Mesothelial cell of epicardium (in vitro differentiated cells): ENCODE results near the gene HHAT. TPM values are rescaled to one million over a fixed set of nuclear protein-coding genes. Genes with fewer than 3 reads are reported as not detected.

Source experiments
- DNase-seq, 2 experiments: peaks; one replicate each; pipeline ENCODE4 v3.0.0; 2021; ENCODE audit warnings: low spot score in 2 of 2; ENCODE audit not compliant: unreplicated experiment in 2 of 2
- H3K27ac Mint-ChIP-seq: 2 replicates; pipeline ENCODE4 v1.8.0; 2021; ENCODE audit warnings: mixed read lengths
- H3K27me3 Mint-ChIP-seq: 2 replicates; pipeline ENCODE4 v1.8.0; 2021; ENCODE audit warnings: low read depth, mixed read lengths
- H3K36me3 Mint-ChIP-seq: 2 replicates; pipeline ENCODE4 v1.8.0; 2021; ENCODE audit warnings: mixed read lengths
- H3K4me1 Mint-ChIP-seq: 2 replicates; pipeline ENCODE4 v1.8.0; 2021; ENCODE audit warnings: mixed read lengths
- H3K4me3 Mint-ChIP-seq: 2 replicates; pipeline ENCODE4 v1.8.0; 2021; ENCODE audit warnings: mild to moderate bottlenecking, moderate library complexity, mixed read lengths
- H3K9me3 Mint-ChIP-seq: 2 replicates; pipeline ENCODE4 v1.8.0; 2021; ENCODE audit warnings: mixed read lengths
- total RNA-seq: library from RNA; stranded (reverse); gene quantifications from 3 replicates; pipeline ENCODE4 v1.2.1, GENCODE V29; 2021
- TF ChIP-seq, protein P1 (sequence below): fragments of 200-600 bp; sonication (generic); IDR thresholded peaks from one replicate; pipeline ENCODE4 v1.5.0; 2021; ENCODE audit warnings: antibody characterized with exemption; ENCODE audit not compliant: unreplicated experiment

HHAT gene
- total RNA-seq, 1 donor from 2014 or later, result 19.2 TPM

DNA sequence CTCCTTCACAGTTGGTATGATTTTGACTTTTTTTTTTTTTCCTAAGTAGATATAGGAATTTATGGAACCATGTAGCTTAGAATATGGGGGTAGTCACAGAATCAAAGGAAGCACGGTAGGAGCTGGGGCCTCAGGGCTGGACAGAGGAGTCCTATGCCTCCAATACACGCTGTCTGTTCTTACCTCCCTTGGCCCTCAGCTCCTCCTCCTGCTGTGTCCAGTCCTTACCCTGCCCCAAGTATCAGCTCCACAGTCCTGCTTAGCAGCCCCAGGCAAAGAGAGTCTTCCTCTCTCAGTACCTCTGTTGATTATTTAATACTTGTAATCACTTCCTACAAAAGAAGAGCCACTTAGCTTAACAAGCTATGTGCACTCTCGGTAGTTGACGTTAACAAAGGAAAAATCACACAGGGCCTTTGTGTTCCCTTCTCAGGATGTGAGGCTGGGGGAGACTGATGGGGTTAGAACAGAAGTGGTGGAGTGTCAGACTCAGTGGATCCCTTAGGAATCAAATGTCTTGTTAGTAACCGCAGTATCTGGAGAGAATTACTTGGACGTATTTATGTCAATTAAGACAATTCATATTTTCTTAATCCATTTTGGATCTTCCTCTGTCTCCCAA is 292.3 kb downstream of the HHAT start:
- Mint-ChIP-seq H3K4me3 (no peak overlapping the region), H3K9me3 (no peaks in the 10 kb centered on the region), H3K36me3 (no peaks in the 10 kb centered on the region), H3K4me1 (no peaks in the 10 kb centered on the region), H3K27ac (no peak overlapping the region), H3K27me3 (no peaks in the 10 kb centered on the region)
- TF ChIP-seq, protein P1, sequence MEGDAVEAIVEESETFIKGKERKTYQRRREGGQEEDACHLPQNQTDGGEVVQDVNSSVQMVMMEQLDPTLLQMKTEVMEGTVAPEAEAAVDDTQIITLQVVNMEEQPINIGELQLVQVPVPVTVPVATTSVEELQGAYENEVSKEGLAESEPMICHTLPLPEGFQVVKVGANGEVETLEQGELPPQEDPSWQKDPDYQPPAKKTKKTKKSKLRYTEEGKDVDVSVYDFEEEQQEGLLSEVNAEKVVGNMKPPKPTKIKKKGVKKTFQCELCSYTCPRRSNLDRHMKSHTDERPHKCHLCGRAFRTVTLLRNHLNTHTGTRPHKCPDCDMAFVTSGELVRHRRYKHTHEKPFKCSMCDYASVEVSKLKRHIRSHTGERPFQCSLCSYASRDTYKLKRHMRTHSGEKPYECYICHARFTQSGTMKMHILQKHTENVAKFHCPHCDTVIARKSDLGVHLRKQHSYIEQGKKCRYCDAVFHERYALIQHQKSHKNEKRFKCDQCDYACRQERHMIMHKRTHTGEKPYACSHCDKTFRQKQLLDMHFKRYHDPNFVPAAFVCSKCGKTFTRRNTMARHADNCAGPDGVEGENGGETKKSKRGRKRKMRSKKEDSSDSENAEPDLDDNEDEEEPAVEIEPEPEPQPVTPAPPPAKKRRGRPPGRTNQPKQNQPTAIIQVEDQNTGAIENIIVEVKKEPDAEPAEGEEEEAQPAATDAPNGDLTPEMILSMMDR, result no peak
- DNase-seq, result no peak

DNA sequence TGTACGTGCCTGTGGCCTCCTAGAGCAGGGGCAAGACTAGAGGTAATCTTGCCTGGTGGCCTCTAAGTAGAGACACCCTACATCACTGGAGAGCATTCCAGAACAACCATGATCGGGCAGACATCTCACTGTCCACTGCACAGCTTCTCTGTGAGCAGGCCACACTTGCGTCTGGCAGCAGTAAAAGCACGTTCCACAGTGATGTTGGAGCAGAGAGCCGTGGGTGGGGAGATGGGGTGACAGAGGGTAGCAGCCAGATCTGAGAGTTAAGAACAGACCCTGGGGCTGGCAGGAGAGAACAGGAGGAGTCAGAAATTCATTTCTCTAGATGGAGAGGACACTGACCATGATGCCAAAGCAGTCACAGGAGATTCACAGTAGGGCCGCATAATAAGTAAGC is 293.0 kb downstream of the HHAT start:
- Mint-ChIP-seq H3K4me3 (no peak overlapping the region), H3K27me3 (no peaks in the 10 kb centered on the region), H3K27ac (no peak overlapping the region), H3K36me3 (no peaks in the 10 kb centered on the region), H3K9me3 (no peaks in the 10 kb centered on the region), H3K4me1 (no peaks in the 10 kb centered on the region)
- no peak for DNase-seq
- TF ChIP-seq, protein P1, result no peak

- TF ChIP-seq, protein P1, result no peak
- Mint-ChIP-seq H3K4me3 (no peak overlapping the region), H3K36me3 (no peaks in the 10 kb centered on the region), H3K4me1 (peaks cover 5% of the 10 kb centered on the region), H3K9me3 (no peaks in the 10 kb centered on the region), H3K27ac (no peak overlapping the region), H3K27me3 (no peaks in the 10 kb centered on the region)
- no peak for DNase-seq
Observed at GRCh38 chr1:210624722-210625121, 296.0 kb downstream of the HHAT start.

DNA sequence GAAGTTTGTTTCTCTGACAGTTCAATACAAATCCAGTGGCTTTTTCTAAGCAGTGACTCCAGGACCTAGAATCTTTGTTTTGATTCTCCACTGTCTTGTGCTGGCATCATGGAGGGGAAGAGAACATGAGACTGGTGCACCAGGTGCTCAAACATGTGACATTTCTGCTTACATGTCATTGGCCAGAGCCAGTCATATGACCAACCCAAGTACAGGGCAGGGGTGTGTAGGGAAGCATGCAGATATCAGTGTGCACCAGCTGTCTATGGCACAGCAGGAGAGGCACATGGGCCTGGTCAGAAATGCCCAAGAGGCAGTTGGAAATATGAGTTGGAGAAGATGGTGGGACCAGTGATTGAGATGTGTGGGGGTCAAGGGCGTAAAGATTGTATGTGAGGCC is 297.0 kb downstream of the HHAT start:
- TF ChIP-seq, protein P1, result no peak
- H3K27ac Mint-ChIP-seq, result no peak overlapping the region
- no peaks in the 10 kb centered on the region for H3K36me3 Mint-ChIP-seq
- H3K27me3 Mint-ChIP-seq, result no peaks in the 10 kb centered on the region
- H3K4me3 Mint-ChIP-seq, result no peak overlapping the region
- peaks cover 5% of the 10 kb centered on the region for H3K4me1 Mint-ChIP-seq
- DNase-seq, result no peak
- no peaks in the 10 kb centered on the region for H3K9me3 Mint-ChIP-seq

GRCh38 chr1:210626341-210626740 is 297.6 kb downstream of the HHAT start:
- H3K27ac Mint-ChIP-seq, result no peak overlapping the region
- peaks cover 5% of the 10 kb centered on the region for H3K4me1 Mint-ChIP-seq
- H3K36me3 Mint-ChIP-seq, result no peaks in the 10 kb centered on the region
- H3K27me3 Mint-ChIP-seq, result no peaks in the 10 kb centered on the region
- no peak for DNase-seq
- TF ChIP-seq, protein P1, result no peak
- H3K4me3 Mint-ChIP-seq, result no peak overlapping the region
- no peaks in the 10 kb centered on the region for H3K9me3 Mint-ChIP-seq

GRCh38 chr1:210627755-210628154 is 299.1 kb downstream of the HHAT start:
- H3K27ac Mint-ChIP-seq, result no peak overlapping the region
- TF ChIP-seq, protein P1, result no peak
- no peaks in the 10 kb centered on the region for H3K27me3 Mint-ChIP-seq
- H3K36me3 Mint-ChIP-seq, result no peaks in the 10 kb centered on the region
- no peak overlapping the region for H3K4me3 Mint-ChIP-seq
- peaks cover 8% of the 10 kb centered on the region for H3K4me1 Mint-ChIP-seq
- H3K9me3 Mint-ChIP-seq, result no peaks in the 10 kb centered on the region
- DNase-seq, result no peak
